ENCODE results near the gene DEAF1. TPM values are rescaled to one million over a fixed set of nuclear protein-coding genes. Genes with fewer than 3 reads are reported as not detected.

DEAF1 gene
- total RNA-seq, 1 donor from 2014 or later = 20.6 TPM

- DNase-seq (ENCODE audit: missing footprints) = no peak
- intact Hi-C loops (cut with DNase I) = no loop called here
- no peak for ATAC-seq
Measured at GRCh38 chr11:620935-621814, 73.8 kb downstream of the DEAF1 start.

- intact Hi-C loops (cut with DNase I) = no loop called here
- no peak for DNase-seq (ENCODE audit: missing footprints)
- ATAC-seq = no peak
Measured at GRCh38 chr11:620201-620600, 74.8 kb downstream of the DEAF1 start.

- intact Hi-C loops (cut with DNase I) = loop anchor here (5.0 kb wide), 1 partner anchor 73 kb away; no protein-coding TSS in a partner anchor
- DNase-seq (ENCODE audit: missing footprints) (no peak), ATAC-seq (no peak)
Measured at GRCh38 chr11:619628-620050, 75.4 kb downstream of the DEAF1 start.

- ATAC-seq = no peak
- no peak for DNase-seq (ENCODE audit: missing footprints)
- intact Hi-C loops (cut with DNase I) = loop anchor here (5.0 kb wide), 1 partner anchor 73 kb away; no protein-coding TSS in a partner anchor
Measured at GRCh38 chr11:618856-619627, 76.0 kb downstream of the DEAF1 start.

GRCh38 chr11:617912-618682 is 76.9 kb downstream of the DEAF1 start:
- DNase-seq (ENCODE audit: missing footprints) (no peak), ATAC-seq (no peak)
- intact Hi-C loops (cut with DNase I) = loop anchor here (5.0 kb wide), 1 partner anchor 74 kb away; no protein-coding TSS in a partner anchor

- ATAC-seq (no peak), DNase-seq (ENCODE audit: missing footprints) (no peak)
- intact Hi-C loops (cut with DNase I) = loop anchor here (5.0 kb wide), 1 partner anchor 75 kb away; no protein-coding TSS in a partner anchor
Measured at GRCh38 chr11:617199-617911, 77.7 kb downstream of the DEAF1 start.

GRCh38 chr11:616320-617198 is 78.5 kb downstream of the DEAF1 start:
- intact Hi-C loops (cut with DNase I) = loop anchor here (5.0 kb wide), 1 partner anchor 76 kb away; no protein-coding TSS in a partner anchor

GRCh38 chr11:615504-616319 is 79.3 kb downstream of the DEAF1 start, which contains the start of gene IRF7:
TSS of gene IRF7 (minus strand) at chr11:615950. CDS start at chr11:615364, 586 bp downstream.
- DNase-seq (ENCODE audit: missing footprints) (peak; percentile 100), ATAC-seq (peak; percentile 93)
- intact Hi-C loops (cut with DNase I) = loop anchor here (5.0 kb wide), 1 partner anchor 77 kb away; no protein-coding TSS in a partner anchor

More at GRCh38 chr11:616320-617198, 78.5 kb downstream of the DEAF1 start:
- no peak for DNase-seq (ENCODE audit: missing footprints)
- ATAC-seq = no peak

GRCh38 chr11:614623-615503 is 80.2 kb downstream of the DEAF1 start:
- DNase-seq (ENCODE audit: missing footprints) (no peak), ATAC-seq (peak; percentile 5)
- intact Hi-C loops (cut with DNase I) = loop anchor here (5.0 kb wide), 2 partner anchors 38 to 77 kb away; partner anchors contain the start of gene PHRF1

GRCh38 chr11:614021-614622 is 80.9 kb downstream of the DEAF1 start:
- intact Hi-C loops (cut with DNase I) = loop anchor here (5.0 kb wide), 1 partner anchor 37 kb away; the partner anchor contains the start of gene PHRF1
- ATAC-seq (no peak), DNase-seq (ENCODE audit: missing footprints) (no peak)

- DNase-seq (ENCODE audit: missing footprints) = peak; percentile 91
- intact Hi-C loops (cut with DNase I) = loop anchor here (5.0 kb wide), 1 partner anchor 36 kb away; the partner anchor contains the start of gene PHRF1
- ATAC-seq = no peak
Measured at GRCh38 chr11:613369-613968, 81.6 kb downstream of the DEAF1 start.

GRCh38 chr11:612961-613300 is 82.1 kb downstream of the DEAF1 start:
- intact Hi-C loops (cut with DNase I) = loop anchor here (5.0 kb wide), 1 partner anchor 36 kb away; the partner anchor contains the start of gene PHRF1
- DNase-seq (ENCODE audit: missing footprints) (no peak), ATAC-seq (no peak)

- DNase-seq (ENCODE audit: missing footprints) = no peak
- intact Hi-C loops (cut with DNase I) = loop anchor here (5.0 kb wide), 1 partner anchor 35 kb away; the partner anchor contains the start of gene PHRF1
- ATAC-seq = no peak
Measured at GRCh38 chr11:612201-612960, 82.6 kb downstream of the DEAF1 start.
